Mucosa of gallbladder (tissue), 1 donor: Measurements from ENCODE around the gene DUS3L. TPM values are rescaled to one million over a fixed set of nuclear protein-coding genes. Genes with fewer than 3 reads are reported as not detected.
"Not testable (repeated sequence)": the region's sequence is repeated elsewhere in the genome, so short reads cannot be mapped to it uniquely, and the experiment has no call there.

Experiments
- DNase-seq: peaks from one replicate; pipeline ENCODE4 v3.0.0-alpha.2; 2020; ENCODE audit warnings: low spot score
- total RNA-seq: library from RNA; stranded (reverse); gene quantifications from one replicate; pipeline ENCODE4 v1.2.1, GENCODE V29; 2021
- donor health status: DM: no; HTN: no; CAD: no.

Gene DUS3L
- total RNA-seq, 1 donor from 2014 or later: 37.2 TPM

- no peak for DNase-seq
Measured at GRCh38 chr19:5800361-5801270, 9.7 kb upstream of the DUS3L start.

- no peak for DNase-seq
Measured at GRCh38 chr19:5799247-5800241, 8.6 kb upstream of the DUS3L start.

- no peak for DNase-seq
Measured at GRCh38 chr19:5798244-5798643, 7.3 kb upstream of the DUS3L start.

DNA sequence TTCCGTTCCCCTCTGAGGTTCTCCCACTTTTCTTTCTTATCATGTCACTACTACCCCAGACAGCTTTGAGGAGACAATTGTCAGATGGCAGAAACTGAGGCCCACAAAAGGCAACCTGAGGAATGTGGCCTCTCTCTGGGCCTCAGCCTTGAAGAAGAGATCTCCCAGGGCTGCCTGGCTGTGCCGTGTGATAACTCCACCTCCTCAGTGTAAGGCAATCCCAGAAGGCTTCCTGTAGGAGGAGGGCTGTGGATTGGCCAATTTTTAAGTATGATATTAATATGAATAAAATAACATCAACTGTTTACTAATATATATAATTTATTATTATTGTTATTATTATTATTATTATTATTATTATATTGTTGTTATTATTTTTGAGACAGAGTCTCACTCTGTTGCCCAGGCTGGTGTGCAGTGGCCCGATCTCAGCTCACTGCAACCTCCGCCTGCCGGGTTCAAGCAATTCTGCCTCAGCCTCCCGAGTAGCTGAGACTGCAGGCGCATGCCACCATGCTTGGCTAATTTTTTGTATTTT is 4.5 kb upstream of the DUS3L start:
- DNase-seq: no peak

DNA sequence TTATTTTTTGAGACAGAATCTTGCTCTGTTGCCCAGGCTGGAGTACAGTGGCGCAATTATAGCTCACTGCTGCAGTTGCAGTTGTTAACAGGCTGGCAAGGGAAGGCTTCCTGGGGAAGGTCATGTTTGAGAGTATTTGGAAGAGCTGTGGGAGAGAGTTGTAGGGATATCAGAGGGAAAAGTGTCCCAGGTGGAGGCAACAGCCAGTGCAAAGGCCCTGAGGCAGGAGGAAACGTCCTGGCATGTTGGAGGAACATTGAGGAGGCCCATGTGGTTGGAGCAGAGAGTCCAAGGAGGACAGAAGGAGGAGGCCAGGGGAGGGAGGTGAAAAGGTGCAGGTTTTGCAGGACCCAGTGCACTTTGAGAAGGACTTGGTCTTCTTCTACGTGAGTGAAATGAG is 2.2 kb upstream of the DUS3L start:
- DNase-seq: no peak

GRCh38 chr19:5792224-5792623 is 1.3 kb upstream of the DUS3L start:
- DNase-seq: no peak

DNA sequence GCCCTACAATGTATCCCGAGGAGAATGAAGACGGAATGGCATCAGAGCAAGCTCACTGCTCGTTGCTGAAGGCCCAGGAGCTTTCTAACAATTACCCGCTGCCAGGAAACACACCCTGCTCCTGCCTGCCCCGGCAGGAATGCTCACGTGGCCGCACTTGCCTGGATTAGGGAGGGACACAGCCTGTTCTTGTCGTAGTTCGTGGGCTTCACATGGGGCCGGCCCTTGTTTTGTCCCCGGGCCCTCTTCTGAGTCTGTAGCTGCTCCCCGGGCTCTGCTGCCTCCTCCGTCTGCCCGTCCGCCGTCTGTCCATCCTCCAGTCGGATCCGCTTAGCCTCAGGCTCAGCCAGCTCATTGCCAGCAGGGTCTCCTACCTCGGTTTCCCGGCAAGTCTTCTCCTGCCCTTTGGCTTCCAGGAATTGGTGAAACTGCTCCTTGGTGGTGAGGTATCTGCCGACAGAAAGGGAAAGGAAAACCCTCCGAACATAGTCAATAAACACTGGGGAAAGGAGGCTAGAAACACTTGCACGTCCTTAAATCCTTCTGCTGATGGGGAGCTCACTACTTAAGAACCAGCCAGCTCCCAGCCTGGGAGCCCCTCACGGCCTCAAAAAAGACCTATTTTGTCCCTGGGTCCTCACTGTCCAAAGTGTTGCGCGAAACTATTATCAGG is 941 bp downstream of the DUS3L start:
- DNase-seq: no peak

DNA sequence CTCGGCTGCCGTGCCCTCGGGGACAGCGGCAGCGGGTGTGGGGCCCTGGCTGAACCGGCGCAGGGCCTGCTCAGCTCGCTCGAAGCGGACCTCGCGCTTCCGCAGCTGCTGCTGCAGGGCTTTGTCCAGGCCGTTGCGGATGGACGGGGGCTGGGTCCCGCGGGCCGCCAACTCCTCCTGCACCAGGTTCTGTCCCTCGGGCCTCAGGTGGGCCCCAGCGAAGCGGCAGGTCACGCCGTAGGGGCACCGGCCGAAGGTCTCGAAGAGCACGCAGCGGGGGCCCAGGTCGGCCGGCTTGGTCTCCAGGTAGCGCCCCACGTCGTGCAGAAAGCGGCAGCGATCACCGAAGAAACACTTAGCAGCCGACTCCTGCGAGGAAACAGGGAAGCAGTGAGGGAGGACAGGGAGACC is 1.6 kb downstream of the DUS3L start:
- DNase-seq: no peak

DNA sequence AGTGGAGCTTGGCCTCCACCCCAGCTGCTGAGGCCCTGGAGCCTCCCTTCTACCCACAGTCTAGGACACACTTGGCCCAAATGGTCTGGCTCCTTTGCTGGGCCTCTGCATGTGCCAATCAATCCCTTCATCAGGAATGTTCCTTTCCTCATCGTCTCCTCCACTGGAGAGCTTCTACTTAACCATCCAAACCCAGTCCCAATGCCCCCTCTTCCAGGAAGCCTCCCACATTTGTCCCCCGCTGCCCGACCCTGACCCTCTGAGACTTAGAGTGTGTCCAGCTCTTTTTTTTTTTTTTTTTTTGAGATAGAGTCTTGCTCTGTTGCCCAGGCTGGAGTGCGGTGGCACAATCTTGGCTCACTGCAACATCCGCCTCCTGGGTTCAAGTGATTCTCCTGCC is 2.5 kb downstream of the DUS3L start:
- DNase-seq: no peak

GRCh38 chr19:5787409-5788182 is 3.4 kb downstream of the DUS3L start:
- DNase-seq: no peak

DNA sequence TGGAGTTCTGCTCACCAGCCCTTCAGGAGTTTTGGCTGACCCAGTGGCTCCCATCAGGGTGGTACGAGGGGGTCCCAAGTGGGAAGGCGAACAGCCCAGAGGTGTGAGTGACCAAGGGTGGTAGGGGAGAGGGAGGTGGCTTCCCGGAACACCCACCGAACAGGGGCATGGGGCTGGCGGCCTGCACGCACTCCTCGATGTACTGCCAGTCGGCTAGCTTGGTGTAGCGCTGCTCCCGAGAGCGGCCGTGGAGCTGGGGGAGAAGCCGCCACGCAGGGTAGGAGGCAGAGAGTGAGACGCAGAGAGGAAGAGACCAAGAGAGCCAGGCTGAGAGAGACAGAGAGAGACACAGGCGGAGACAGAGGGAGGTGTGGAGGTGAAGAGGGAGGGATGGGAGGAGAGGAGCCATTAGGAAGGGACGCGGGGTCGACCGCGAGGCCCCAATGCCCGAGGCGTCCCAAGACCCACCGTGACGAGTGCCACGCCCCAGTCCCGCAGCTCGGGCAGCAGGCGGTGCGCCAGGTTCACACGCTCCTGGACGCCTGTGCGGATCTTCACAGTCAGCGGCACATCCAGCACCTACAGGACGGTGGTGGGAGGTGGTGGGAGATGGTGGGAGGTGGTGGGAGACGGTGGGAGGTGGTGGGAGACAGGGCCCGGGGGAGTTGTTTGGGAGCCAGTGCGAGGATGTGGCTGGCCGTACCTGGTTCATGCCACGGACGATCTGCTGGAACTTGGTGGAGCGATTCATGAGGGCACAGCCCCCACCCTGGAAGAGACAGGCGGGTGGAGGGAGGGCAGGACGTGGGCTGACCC is 4.2 kb downstream of the DUS3L start:
- DNase-seq: no peak

GRCh38 chr19:5785423-5785822 is 5.5 kb downstream of the DUS3L start:
- no peak for DNase-seq

GRCh38 chr19:5784581-5785147 is 6.3 kb downstream of the DUS3L start, which contains the start of gene PRR22:
TSS of gene PRR22 (minus strand) at chr19:5784746. CDS start at chr19:5784660, 86 bp downstream.
- DNase-seq: no peak

DNA sequence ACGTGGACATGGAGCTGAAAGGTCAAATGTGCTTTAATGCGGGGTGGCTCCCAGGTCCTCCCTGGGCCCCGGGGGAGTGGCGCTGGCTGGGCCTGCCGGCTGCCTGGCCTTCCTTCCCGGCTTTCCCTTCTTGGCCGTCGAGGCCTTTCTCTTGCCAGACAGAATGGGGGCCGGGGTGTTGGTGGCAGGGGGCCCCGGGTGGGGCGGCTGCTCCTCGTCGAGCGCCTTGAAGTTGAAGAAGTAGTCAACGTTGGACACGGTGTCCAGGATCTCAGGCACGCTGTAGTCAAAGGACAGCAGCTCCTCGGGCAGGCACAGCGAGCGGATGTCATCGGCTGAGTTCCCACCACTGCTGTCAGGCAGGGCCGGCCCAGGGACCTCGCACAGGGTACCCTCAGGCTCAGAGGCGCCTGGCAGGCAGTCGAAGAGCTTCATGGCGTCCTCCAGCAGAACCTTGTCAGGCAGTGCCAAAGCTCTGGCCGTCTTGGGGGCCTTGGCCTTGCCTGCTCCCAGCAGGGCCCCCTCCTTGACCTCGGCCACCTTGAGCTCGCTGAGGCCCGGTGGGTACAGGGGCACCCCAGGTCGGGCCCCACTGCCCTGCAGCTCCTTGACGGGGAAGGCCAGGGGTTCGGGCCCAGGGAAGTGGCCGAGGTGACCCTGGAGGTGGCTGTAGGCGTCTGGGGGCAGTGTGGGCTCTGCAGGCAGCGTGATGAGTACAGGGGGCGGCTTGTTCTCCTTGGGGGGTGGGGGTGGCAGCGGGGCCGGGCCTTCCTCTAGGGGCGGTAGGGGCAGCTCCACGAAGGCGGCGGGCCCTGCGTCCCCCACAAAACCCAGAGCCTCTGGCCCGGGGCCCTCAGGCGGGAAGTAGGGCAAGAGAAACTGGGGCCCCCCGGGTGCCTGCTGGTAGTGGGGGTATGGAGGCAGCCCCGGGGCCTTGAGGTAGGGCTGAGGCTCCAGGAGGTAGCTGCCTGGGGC is 7.7 kb downstream of the DUS3L start:
- no peak for DNase-seq

DNA sequence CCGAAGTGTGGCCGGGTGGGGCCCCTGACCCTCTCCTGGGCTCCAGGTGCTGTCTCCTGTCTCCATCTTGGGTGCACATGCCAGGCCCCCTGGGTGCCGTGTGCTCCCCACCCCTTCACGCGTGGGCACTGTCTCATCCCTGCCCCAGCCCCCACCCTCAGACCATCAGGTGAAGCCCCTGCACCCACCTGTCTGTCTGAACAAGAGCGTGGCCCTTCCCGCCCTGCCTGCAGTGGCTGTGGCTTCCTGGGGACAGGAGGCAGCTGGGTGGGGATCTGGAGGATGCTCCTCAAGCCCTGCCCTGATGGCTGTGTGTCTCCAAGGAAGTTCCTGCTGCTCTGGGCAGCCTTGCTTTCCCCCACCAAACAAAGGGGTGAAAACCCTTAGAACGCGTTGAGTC is 8.6 kb downstream of the DUS3L start:
- DNase-seq: no peak

- not testable (repeated sequence) for DNase-seq
Measured at GRCh38 chr19:5780916-5781315, 10.0 kb downstream of the DUS3L start.

DNA sequence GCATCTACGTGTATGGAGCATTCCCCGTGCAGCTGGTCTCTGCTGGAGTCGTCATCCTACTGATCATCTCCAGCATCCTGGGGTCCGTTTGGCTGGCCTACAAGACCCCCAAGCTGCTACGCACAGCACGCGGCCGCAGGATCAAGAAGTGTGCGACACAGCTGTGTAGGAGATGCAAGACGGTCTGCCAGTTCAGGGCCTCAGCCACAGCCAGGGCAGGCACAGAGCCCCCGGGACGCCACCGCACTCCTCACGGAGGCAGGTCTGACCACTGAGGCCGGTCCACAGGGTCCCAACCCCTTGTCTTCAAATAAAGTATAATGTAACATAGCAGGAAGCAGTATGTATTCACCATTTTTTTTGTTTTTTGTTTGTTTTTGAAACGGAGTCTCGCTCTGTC is 12.6 kb downstream of the DUS3L start:
- no peak for DNase-seq

- DNase-seq: no peak
Measured at GRCh38 chr19:5775668-5776309, 15.2 kb downstream of the DUS3L start.
